A549 (cell line): ENCODE data around the gene FBXO48. TPM values are rescaled to one million over a fixed set of nuclear protein-coding genes. Genes with fewer than 3 reads are reported as not detected.

Experiments
- ATAC-seq, 2 experiments: fragments of 200-7000 bp in 1 of 2; fragments of >200 bp in 1 of 2; cut with Nextera tagmentation in 1 of 2; cut with Tn5 transposase in 1 of 2; 3 replicates each; pipeline versions ENCODE4 v1.8.0 to v1.9.1; 2018 to 2020; ENCODE audit warnings: mild to moderate bottlenecking in 1 of 2, moderate library complexity in 1 of 2
- CTCF ChIA-PET: fragments of 300-600 bp; sonication (Branson Sonifier 250); formaldehyde crosslinking; extraction: SDS; loops from one replicate; lab custom pipeline; 2021; ENCODE audit warnings: antibody characterized with exemption, inconsistent platforms; lab: Yijun Ruan, JAX
- POLR2A ChIA-PET: fragments of 350-600 bp; formaldehyde crosslinking; extraction: SDS; loops from one replicate; lab custom pipeline; 2021; ENCODE audit warnings: antibody characterized with exemption, inconsistent platforms; lab: Yijun Ruan, JAX
- DNase-seq, 2 experiments: peaks; one replicate each; pipeline versions ENCODE4 v3.0.0 to v3.0.0-alpha.2; 2011 to 2016; ENCODE audit warnings: low read depth in 1 of 2, low spot score in 1 of 2
- FAIRE-seq: peaks from 2 replicates; lab custom pipeline; 2011; peaks lifted over from hg19 to GRCh38; lab: Jason Lieb, UNC
- H3K27ac ChIP-seq, 2 experiments: fragments of >200 bp; sonication (Bioruptor Twin); formaldehyde crosslinking; 3 replicates each; pipeline ENCODE4 v1.5.1; 2016 to 2017
- H3K4me1 ChIP-seq: fragments of >200 bp; sonication (Bioruptor Twin); formaldehyde crosslinking; 3 replicates; pipeline ENCODE4 v1.6.1; 2016
- H3K4me2 ChIP-seq: fragments of >200 bp; sonication (Bioruptor Twin); formaldehyde crosslinking; 3 replicates; pipeline ENCODE4 v1.6.1; 2016
- H3K4me3 ChIP-seq: fragments of >200 bp; sonication (Bioruptor Twin); formaldehyde crosslinking; 3 replicates; pipeline ENCODE4 v1.5.1; 2016
- H3K9me3 ChIP-seq: fragments of >200 bp; sonication (Bioruptor Twin); formaldehyde crosslinking; 3 replicates; pipeline ENCODE4 v1.6.1; 2016
- BCL3 ChIP-seq: fragments of >200 bp; sonication (Bioruptor Twin); formaldehyde crosslinking; IDR thresholded peaks from 3 replicates; pipeline ENCODE4 v1.6.1; 2016
- BHLHE40 ChIP-seq: IDR thresholded peaks from 2 replicates; pipeline ENCODE4 v1.6.1; 2012; ENCODE audit warnings: low read depth, low read length, inconsistent platforms
- CEBPB ChIP-seq, 2 experiments: fragments of >200 bp in 1 of 2; sonication (Bioruptor Twin) in 1 of 2; formaldehyde crosslinking in 1 of 2; IDR thresholded peaks; 2 replicates each; pipeline ENCODE4 v1.6.1; 2012 to 2016
- EP300 ChIP-seq, 2 experiments: fragments of >200 bp; sonication (Bioruptor Twin); formaldehyde crosslinking; IDR thresholded peaks; 2 replicates in 1 of 2; 3 replicates in 1 of 2; pipeline ENCODE4 v1.6.1; 2016 to 2017
- FOXS1 ChIP-seq: fragments of 250-450 bp; sonication (Bioruptor Pico); IDR thresholded peaks from 2 replicates; pipeline ENCODE4 v1.5.0; 2020; ENCODE audit warnings: mild to moderate bottlenecking, moderate library complexity
- HES2 ChIP-seq: fragments of >200 bp; sonication (Bioruptor Twin); formaldehyde crosslinking; IDR thresholded peaks from 2 replicates; pipeline ENCODE4 v1.6.1; 2016
- HMGXB4 ChIP-seq: fragments of 250-450 bp; sonication (Bioruptor Pico); IDR thresholded peaks from 2 replicates; pipeline ENCODE4 v1.5.0; 2021; ENCODE audit warnings: mild to moderate bottlenecking, moderate library complexity, borderline replicate concordance
- JUN ChIP-seq, 2 experiments: fragments of >200 bp; sonication (Bioruptor Twin); formaldehyde crosslinking; IDR thresholded peaks; 2 replicates in 1 of 2; 3 replicates in 1 of 2; pipeline ENCODE4 v1.6.1; 2016 to 2017
- MAFK ChIP-seq: fragments of 450-650 bp; IDR thresholded peaks from 2 replicates; pipeline ENCODE4 v1.6.1; 2014; ENCODE audit not compliant: partially characterized antibody
- NR3C1 ChIP-seq: fragments of >200 bp; sonication (Bioruptor Twin); formaldehyde crosslinking; IDR thresholded peaks from 3 replicates; pipeline ENCODE4 v1.6.1; 2017
- POLR2A ChIP-seq: IDR thresholded peaks from 2 replicates; pipeline ENCODE4 v1.6.1; 2012; ENCODE audit warnings: mild to moderate bottlenecking, low read length
- REST ChIP-seq: fragments of 200-600 bp; sonication (generic); IDR thresholded peaks from 2 replicates; pipeline ENCODE4 v1.6.1; 2016; ENCODE audit warnings: antibody characterized with exemption, mild to moderate bottlenecking, moderate library complexity
- TP53 ChIP-seq: fragments of 250-450 bp; sonication (Bioruptor Pico); IDR thresholded peaks from 2 replicates; pipeline ENCODE4 v1.5.0; 2021; ENCODE audit warnings: mild to moderate bottlenecking, moderate library complexity
- USF2 ChIP-seq: fragments of 450-650 bp; IDR thresholded peaks from 2 replicates; pipeline ENCODE4 v1.6.1; 2014; ENCODE audit warnings: antibody characterized with exemption
- ZFP36 ChIP-seq: fragments of 450-650 bp; IDR thresholded peaks from 2 replicates; pipeline ENCODE4 v1.6.1; 2014; ENCODE audit warnings: borderline replicate concordance; ENCODE audit not compliant: partially characterized antibody
- WGBS: methylation state at CpG from one replicate; pipeline ENCODE4 v1.1.6; 2017; ENCODE audit errors: missing lambda C conversion rate; 5-methylcytosine and 5-hydroxymethylcytosine counted together
- polyA plus RNA-seq, 4 experiments: library from polyadenylated mRNA; depleted of rRNA in 3 of 4; stranded (reverse); fragments of >200 nt; fragmentation: RNase III in 1 of 4; extraction: RNeasy Plus Mini Kit Qiagen cat#74134 plus additional on column Dnase treatment in 1 of 4; gene quantifications; 2 replicates in 3 of 4; 3 replicates in 1 of 4; pipeline ENCODE4 v1.2.3, GENCODE V29; 2011 to 2017

Gene FBXO48
- polyA plus RNA-seq, 2 of the 4 experiments (the other 2 are of a cell fraction), result 0.72 to 2.1 TPM

- no peak for FAIRE-seq
- Histone ChIP-seq H3K27ac (peak overlapping the region in 1 of 2 experiments; percentile 8; a peak in 2 of 6 replicates), H3K4me1 (peaks cover 16% of the 10 kb centered on the region; the same call in 2 of the 3 replicates), H3K4me3 (no peak overlapping the region), H3K9me3 (no peaks in the 10 kb centered on the region), H3K4me2 (no peak overlapping the region; the same call in 2 of the 3 replicates)
- no peak for ATAC-seq
- DNase-seq, result no peak
- ChIA-PET POLR2A (no interaction called here), CTCF (interaction anchor here (1.1 to 8.1 kb wide), 5 partner anchors 14 to 67 kb away, joined by 3 to 83 read pairs (median 4); partner anchors contain the start of gene PLEK)
- WGBS, result 60% methylated on average over 4 of the region's 4 CpGs
- no peak for TF ChIP-seq REST
- TF ChIP-seq TP53 (CRISPR knock-in tag), result no peak
- no peak for TF ChIP-seq POLR2A
- no peak for TF ChIP-seq MAFK
- no peak for TF ChIP-seq HMGXB4 (CRISPR knock-in tag)
- no peak for TF ChIP-seq NR3C1
- TF ChIP-seq ZFP36, result no peak
- no peak for TF ChIP-seq EP300 (IDR thresholded peaks at IDR 0.05)
Observed at GRCh38 chr2:68428126-68428525, 39.0 kb downstream of the FBXO48 start.

DNA sequence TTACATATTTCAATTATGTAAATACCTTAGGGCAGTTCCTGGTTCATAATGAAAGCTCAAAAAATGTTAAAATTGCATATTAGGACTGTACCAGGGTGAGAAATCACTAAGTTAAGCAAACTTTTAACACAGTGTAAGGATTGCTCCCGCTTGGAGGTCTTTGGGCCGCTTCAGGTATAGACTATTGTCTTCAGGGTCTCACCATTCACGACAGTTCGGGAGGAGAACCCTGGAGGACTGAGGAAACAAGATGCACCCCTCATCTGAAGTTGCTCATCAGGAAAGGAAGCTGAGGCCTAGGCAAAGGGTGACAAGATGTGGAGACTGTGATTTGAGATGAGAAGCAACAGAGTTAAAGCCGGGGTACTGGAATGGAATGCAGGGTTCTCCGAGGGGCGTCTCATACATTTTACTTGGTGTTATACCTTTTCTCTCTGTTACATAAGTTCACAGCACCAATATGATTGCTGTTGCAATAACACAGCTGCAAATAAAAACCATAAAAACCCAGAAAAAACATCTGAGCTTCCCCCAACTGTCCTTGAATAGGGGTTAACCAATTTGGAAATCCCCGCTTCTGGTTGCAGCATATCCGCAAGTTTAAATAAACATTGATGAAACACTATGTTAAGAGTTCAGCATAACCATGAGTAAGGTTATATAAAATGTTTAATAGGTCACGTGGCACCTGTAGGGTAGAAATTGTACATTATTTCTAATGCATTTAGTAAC is 40.1 kb downstream of the FBXO48 start:
- H3K27ac ChIP-seq, result peak overlapping the region in 1 of 2 experiments; percentile 49; a peak in 2 of 6 replicates
- DNase-seq (peak in 1 of 2 experiments; percentile 37), FAIRE-seq (no peak), ATAC-seq (peak in 1 of 2 experiments; percentile 54; a peak in 3 of 6 replicates)
- WGBS, result 62% methylated on average over 10 of the region's 10 CpGs
- ChIA-PET CTCF (interaction anchor here (8.1 kb wide), 1 partner anchor 15 kb away, joined by 83 read pairs; no protein-coding TSS in a partner anchor), POLR2A (no interaction called here)
- H3K4me3 ChIP-seq, result no peak overlapping the region
- H3K9me3 ChIP-seq, result no peaks in the 10 kb centered on the region
- H3K4me2 ChIP-seq, result peak overlapping the region; percentile 28
- TF ChIP-seq HES2 (peak; percentile 71), FOXS1 (CRISPR knock-in tag) (peak; percentile 65; the same call in 1 of the 2 replicates), EP300 (IDR thresholded peaks at IDR 0.05) (peak; percentile 18 to 60; a peak in 1 of 5 replicates), JUN (IDR thresholded peaks at IDR 0.05) (0 out of 5 replicates have a peak, but pooled peaks of 1 of the 2 experiments have one; percentile 25), POLR2A (no peak), CEBPB (IDR thresholded peaks at IDR 0.05) (peak; percentile 52 to 87), BHLHE40 (no peak), USF2 (peak; percentile 39; the same call in 1 of the 2 replicates), TP53 (CRISPR knock-in tag) (no peak), BCL3 (0 out of 3 replicates have a peak, but pooled peaks have one; percentile 20)
- peaks cover 16% of the 10 kb centered on the region; the same call in 2 of the 3 replicates for H3K4me1 ChIP-seq
